GM12878 (cell line): Measurements from ENCODE around the gene CNOT11. TPM values are rescaled to one million over a fixed set of nuclear protein-coding genes. Genes with fewer than 3 reads are reported as not detected.

Experiments used
- ATF2 ChIP-seq: IDR thresholded peaks from 2 replicates; pipeline ENCODE4 v1.6.1; 2012; ENCODE audit warnings: low read length, inconsistent platforms
- CHD1 ChIP-seq: IDR thresholded peaks from 2 replicates; pipeline ENCODE4 v1.6.1; 2012; ENCODE audit warnings: low read depth, low read length, improper control_type of control experiment
- EP300 ChIP-seq, 2 experiments: fragments of 150-350 bp in 1 of 2; IDR thresholded peaks; 2 replicates each; pipeline ENCODE4 v1.6.1; 2011 to 2012; ENCODE audit warnings: low read depth in 2 of 2, low read length in 2 of 2, borderline replicate concordance in 1 of 2, improper control_type of control experiment in 1 of 2, inconsistent platforms in 1 of 2; ENCODE audit not compliant: control insufficient read depth in 1 of 2
- FOXK2 ChIP-seq: fragments of 450-650 bp; IDR thresholded peaks from 2 replicates; pipeline ENCODE4 v1.6.1; 2017; ENCODE audit warnings: mild to moderate bottlenecking, moderate library complexity
- IKZF2 ChIP-seq, 2 experiments: fragments of 450-650 bp; IDR thresholded peaks; 2 replicates each; pipeline ENCODE4 v1.6.1; 2017; ENCODE audit warnings: mild to moderate bottlenecking in 2 of 2, moderate library complexity in 2 of 2
- MEF2A ChIP-seq: IDR thresholded peaks from 2 replicates; pipeline ENCODE4 v1.6.1; 2011; ENCODE audit warnings: low read depth, mild to moderate bottlenecking, low read length, moderate library complexity; ENCODE audit not compliant: insufficient read depth
- MTA2 ChIP-seq: fragments of 450-650 bp; IDR thresholded peaks from 2 replicates; pipeline ENCODE4 v1.6.1; 2016; ENCODE audit warnings: low read depth, mild to moderate bottlenecking, moderate library complexity
- NFYB ChIP-seq: IDR thresholded peaks from 2 replicates; pipeline ENCODE4 v1.6.1; 2011; ENCODE audit warnings: low read depth, mild to moderate bottlenecking, low read length, improper control_type of control experiment, moderate library complexity; ENCODE audit not compliant: insufficient read depth
- PKNOX1 ChIP-seq: fragments of 450-650 bp; IDR thresholded peaks from 2 replicates; pipeline ENCODE4 v1.6.1; 2016; ENCODE audit warnings: mild to moderate bottlenecking
- POLR2AphosphoS2 ChIP-seq: IDR thresholded peaks from 2 replicates; pipeline ENCODE4 v1.6.1; 2011; ENCODE audit warnings: low read depth, mild to moderate bottlenecking, low read length, improper control_type of control experiment, moderate library complexity
- RAD21 ChIP-seq: IDR thresholded peaks from 2 replicates; pipeline ENCODE4 v1.6.1; 2011; ENCODE audit warnings: mild to moderate bottlenecking, low read depth, low read length, moderate library complexity; ENCODE audit not compliant: insufficient read depth
- RELB ChIP-seq: fragments of 450-650 bp; IDR thresholded peaks from 2 replicates; pipeline ENCODE4 v1.6.1; 2017; ENCODE audit warnings: low read depth, mild to moderate bottlenecking, moderate library complexity
- REST ChIP-seq: IDR thresholded peaks from 2 replicates; pipeline ENCODE4 v1.6.1; 2012; ENCODE audit warnings: mild to moderate bottlenecking, low read depth, low read length
- SIX5 ChIP-seq: IDR thresholded peaks from 2 replicates; pipeline ENCODE4 v1.6.1; 2011; ENCODE audit warnings: mild to moderate bottlenecking, low read depth, low read length, moderate library complexity; ENCODE audit not compliant: severe bottlenecking
- SKIL ChIP-seq: fragments of 450-650 bp; IDR thresholded peaks from 2 replicates; pipeline ENCODE4 v1.6.1; 2017; ENCODE audit warnings: mild to moderate bottlenecking, low read depth, inconsistent platforms; ENCODE audit not compliant: poor library complexity, severe bottlenecking
- SMAD1 ChIP-seq: fragments of 450-650 bp; IDR thresholded peaks from 2 replicates; pipeline ENCODE4 v1.6.1; 2018; ENCODE audit warnings: mild to moderate bottlenecking, low read depth; ENCODE audit not compliant: partially characterized antibody
- YBX1 ChIP-seq: fragments of 450-650 bp; IDR thresholded peaks from 2 replicates; pipeline ENCODE4 v1.6.1; 2016; ENCODE audit warnings: antibody characterized with exemption
- ZZZ3 ChIP-seq: IDR thresholded peaks from 2 replicates; pipeline ENCODE4 v1.6.1; 2011; ENCODE audit warnings: low read depth; ENCODE audit not compliant: control insufficient read depth, insufficient read length
- polyA plus RNA-seq, 11 experiments: library from polyadenylated mRNA; depleted of rRNA in 4 of 11; unstranded in 6 of 11; stranded (reverse) in 5 of 11; fragments of >200 nt; fragmentation: Nextera tagmentation in 4 of 11; fragmentation: Illumina TruSeq in 1 of 11; extraction: Ambion mirVana in 4 of 11; extraction: Trizol in 1 of 11; gene quantifications; 1 replicate in 1 of 11; 2 replicates in 10 of 11; pipeline versions ENCODE4 v1.2.1 to v1.2.3, GENCODE V29; 2011 to 2016; ENCODE audit warnings: inconsistent platforms in 2 of 11, missing spikeins in 2 of 11, low read depth in 1 of 11
- total RNA-seq, 4 experiments: library from RNA; depleted of rRNA in 3 of 4; stranded (reverse); fragments of >200 nt in 3 of 4; fragmentation: Illumina TruSeq in 1 of 4; extraction: Trizol in 1 of 4; gene quantifications; 2 replicates each; pipeline versions ENCODE4 v1.2.1 to v1.2.3, GENCODE V29; 2013 to 2021

CNOT11 gene
- total and polyA plus RNA-seq, 10 of the 15 experiments (the other 5 are each of a cell fraction or from before 2014, with no cell fraction given): 10.8 to 111 (median 50.5) TPM

- no peak for TF ChIP-seq ZZZ3
- peak; percentile 69 for TF ChIP-seq RELB
- TF ChIP-seq PKNOX1: no peak
- peak in 1 of 2 experiments; percentile 38; a peak in 1 of 4 replicates for TF ChIP-seq EP300 (IDR thresholded peaks at IDR 0.05; ENCODE audit: borderline replicate concordance in 1 of 2, control insufficient read depth in 1 of 2, low read depth in 2 of 2, low read length in 2 of 2)
- peak; percentile 53; the same call in 1 of the 2 replicates for TF ChIP-seq MTA2
- TF ChIP-seq SIX5: no peak
- no peak for TF ChIP-seq RAD21
- TF ChIP-seq NFYB: no peak
- no peak for TF ChIP-seq SKIL
- TF ChIP-seq IKZF2 (IDR thresholded peaks at IDR 0.05): peak; percentile 55 to 67; a peak in 2 of 4 replicates
- TF ChIP-seq REST: no peak
- no peak for TF ChIP-seq YBX1
- no peak for TF ChIP-seq SMAD1
- no peak for TF ChIP-seq CHD1
- TF ChIP-seq POLR2AphosphoS2: no peak
- TF ChIP-seq ATF2: no peak
- TF ChIP-seq FOXK2: no peak
- TF ChIP-seq MEF2A: no peak
Observed at GRCh38 chr2:101267671-101268656, 15.3 kb downstream of the CNOT11 start (continued).
